Loucy (cell line): ENCODE results near the gene BGN.

Experiments
- H2AFZ ChIP-seq: fragments of 200-600 bp; sonication (generic); 2 replicates; pipeline ENCODE4 v1.6.0; 2016; ENCODE audit warnings: antibody characterized with exemption, mild to moderate bottlenecking, low read length, moderate library complexity
- H3F3A ChIP-seq: fragments of 200-600 bp; 2 replicates; pipeline ENCODE4 v1.6.0; 2016; ENCODE audit warnings: antibody characterized with exemption, low read depth, mild to moderate bottlenecking
- H3K27me3 ChIP-seq: fragments of 200-600 bp; sonication (generic); 2 replicates; pipeline ENCODE4 v1.6.1; 2014; ENCODE audit warnings: low read length, mild to moderate bottlenecking; ENCODE audit not compliant: insufficient read depth, poor library complexity, severe bottlenecking
- H3K36me3 ChIP-seq: fragments of 200-600 bp; sonication (generic); 2 replicates; pipeline ENCODE4 v1.6.1; 2016; ENCODE audit warnings: low read length; ENCODE audit not compliant: insufficient read depth
- H3K4me1 ChIP-seq: fragments of 200-600 bp; sonication (generic); 2 replicates; pipeline ENCODE4 v1.5.1; 2014; ENCODE audit warnings: low read length, mild to moderate bottlenecking; ENCODE audit not compliant: insufficient read depth, poor library complexity, severe bottlenecking
- H3K4me2 ChIP-seq: fragments of 200-600 bp; sonication (generic); 2 replicates; pipeline ENCODE4 v1.6.0; 2014; ENCODE audit warnings: antibody characterized with exemption, low read length, low read depth, mild to moderate bottlenecking; ENCODE audit not compliant: poor library complexity, severe bottlenecking
- H3K4me3 ChIP-seq: fragments of 200-600 bp; sonication (generic); 2 replicates; pipeline ENCODE4 v1.5.1; 2014; ENCODE audit warnings: low read length, mild to moderate bottlenecking, mixed read lengths; ENCODE audit not compliant: poor library complexity, severe bottlenecking
- H3K79me2 ChIP-seq: fragments of 200-600 bp; sonication (generic); 2 replicates; pipeline ENCODE4 v1.6.1; 2014; ENCODE audit warnings: low read length; ENCODE audit not compliant: insufficient read depth
- H3K9ac ChIP-seq: fragments of 200-600 bp; sonication (generic); 2 replicates; pipeline ENCODE4 v1.6.0; 2014; ENCODE audit warnings: mild to moderate bottlenecking, low read depth, low read length, moderate library complexity; ENCODE audit not compliant: poor library complexity, severe bottlenecking
- H3K9me2 ChIP-seq: fragments of 200-600 bp; sonication (generic); replicated peaks from 2 replicates; pipeline ENCODE4 v1.6.1; 2016; ENCODE audit warnings: low read depth, low read length, mixed read lengths
- H3K9me3 ChIP-seq: fragments of 200-600 bp; sonication (generic); 2 replicates; pipeline ENCODE4 v1.6.1; 2014; ENCODE audit warnings: mild to moderate bottlenecking, antibody characterized with exemption, low read length, low read depth; ENCODE audit not compliant: insufficient read depth
- H4K20me1 ChIP-seq: fragments of 200-600 bp; sonication (generic); 2 replicates; pipeline ENCODE4 v1.6.0; 2014; ENCODE audit warnings: antibody characterized with exemption, low read length, mild to moderate bottlenecking; ENCODE audit not compliant: insufficient read depth, poor library complexity, severe bottlenecking
- EZH2phosphoT487 ChIP-seq: fragments of 200-600 bp; IDR thresholded peaks from 2 replicates; pipeline ENCODE4 v1.6.1; 2018; ENCODE audit warnings: antibody characterized with exemption, mild to moderate bottlenecking, moderate library complexity, borderline replicate concordance
- TF ChIP-seq, protein P1 (sequence below): fragments of 200-600 bp; sonication (generic); conservative IDR thresholded peaks from 2 replicates; pipeline ENCODE4 v1.5.1; 2014; ENCODE audit warnings: mild to moderate bottlenecking, antibody characterized with exemption, low read length

BGN gene

DNA sequence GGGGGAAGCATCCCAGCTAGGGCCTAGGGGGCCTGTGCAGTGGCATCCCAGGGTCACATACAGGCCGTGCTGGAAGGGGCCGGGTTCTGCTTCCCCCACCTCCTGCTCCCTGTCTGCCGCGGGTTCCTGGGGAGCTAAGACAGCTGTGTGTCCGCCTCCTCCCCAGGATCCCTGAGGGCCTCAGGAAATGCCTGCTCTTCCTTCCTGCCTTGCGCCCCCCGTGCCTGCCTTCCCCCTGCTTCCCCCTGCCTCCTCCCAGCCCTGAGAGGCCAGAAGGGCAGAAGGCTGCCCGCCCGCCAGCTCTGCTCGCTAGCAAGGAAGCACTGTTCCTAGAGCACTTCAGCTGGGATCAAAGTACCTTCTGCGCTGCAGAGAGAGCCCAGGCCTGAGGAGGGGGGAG, 2.9 kb upstream of the BGN start:
- Histone ChIP-seq H3F3A (no peaks in the 10 kb centered on the region), H3K36me3 (no peaks in the 10 kb centered on the region), H3K9me3 (no peaks in the 10 kb centered on the region), H3K79me2 (no peaks in the 10 kb centered on the region), H4K20me1 (no peaks in the 10 kb centered on the region), H3K4me3 (no peak overlapping the region), H3K4me1 (no peaks in the 10 kb centered on the region), H3K27me3 (no peaks in the 10 kb centered on the region), H2AFZ (no peak overlapping the region), H3K9me2 (no peaks in the 10 kb centered on the region), H3K4me2 (no peak overlapping the region), H3K9ac (no peak overlapping the region)
- no peak for TF ChIP-seq EZH2phosphoT487
- TF ChIP-seq, protein P1, sequence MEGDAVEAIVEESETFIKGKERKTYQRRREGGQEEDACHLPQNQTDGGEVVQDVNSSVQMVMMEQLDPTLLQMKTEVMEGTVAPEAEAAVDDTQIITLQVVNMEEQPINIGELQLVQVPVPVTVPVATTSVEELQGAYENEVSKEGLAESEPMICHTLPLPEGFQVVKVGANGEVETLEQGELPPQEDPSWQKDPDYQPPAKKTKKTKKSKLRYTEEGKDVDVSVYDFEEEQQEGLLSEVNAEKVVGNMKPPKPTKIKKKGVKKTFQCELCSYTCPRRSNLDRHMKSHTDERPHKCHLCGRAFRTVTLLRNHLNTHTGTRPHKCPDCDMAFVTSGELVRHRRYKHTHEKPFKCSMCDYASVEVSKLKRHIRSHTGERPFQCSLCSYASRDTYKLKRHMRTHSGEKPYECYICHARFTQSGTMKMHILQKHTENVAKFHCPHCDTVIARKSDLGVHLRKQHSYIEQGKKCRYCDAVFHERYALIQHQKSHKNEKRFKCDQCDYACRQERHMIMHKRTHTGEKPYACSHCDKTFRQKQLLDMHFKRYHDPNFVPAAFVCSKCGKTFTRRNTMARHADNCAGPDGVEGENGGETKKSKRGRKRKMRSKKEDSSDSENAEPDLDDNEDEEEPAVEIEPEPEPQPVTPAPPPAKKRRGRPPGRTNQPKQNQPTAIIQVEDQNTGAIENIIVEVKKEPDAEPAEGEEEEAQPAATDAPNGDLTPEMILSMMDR, result no peak

DNA sequence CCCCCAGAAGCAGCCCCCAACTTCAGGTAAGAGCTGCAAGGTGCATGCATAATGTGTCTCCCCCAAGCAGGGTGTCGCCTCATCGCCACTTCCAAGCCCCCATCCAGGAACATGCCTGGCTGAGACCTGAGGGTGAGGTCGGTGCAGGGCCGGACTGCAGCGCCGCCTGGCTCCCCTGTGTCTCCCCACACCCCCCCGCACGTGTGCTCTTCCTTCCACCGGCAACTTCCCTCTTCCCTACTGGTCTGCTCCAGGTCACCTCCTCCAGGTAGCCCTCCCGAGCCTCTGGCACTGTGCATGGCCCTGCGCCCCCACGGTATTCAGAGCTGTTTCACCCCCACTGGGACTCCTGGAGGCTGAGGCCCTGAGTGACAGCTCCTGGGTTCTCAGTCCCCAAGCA, 2.2 kb upstream of the BGN start:
- Histone ChIP-seq H4K20me1 (no peaks in the 10 kb centered on the region), H3K4me2 (no peak overlapping the region), H3K9me2 (no peaks in the 10 kb centered on the region), H3K4me3 (no peak overlapping the region), H2AFZ (no peak overlapping the region), H3K9ac (no peak overlapping the region), H3K36me3 (no peaks in the 10 kb centered on the region), H3K4me1 (no peaks in the 10 kb centered on the region), H3K79me2 (no peaks in the 10 kb centered on the region), H3K9me3 (no peaks in the 10 kb centered on the region), H3F3A (no peaks in the 10 kb centered on the region), H3K27me3 (no peaks in the 10 kb centered on the region)
- TF ChIP-seq, protein P1, result no peak
- TF ChIP-seq EZH2phosphoT487, result no peak

DNA sequence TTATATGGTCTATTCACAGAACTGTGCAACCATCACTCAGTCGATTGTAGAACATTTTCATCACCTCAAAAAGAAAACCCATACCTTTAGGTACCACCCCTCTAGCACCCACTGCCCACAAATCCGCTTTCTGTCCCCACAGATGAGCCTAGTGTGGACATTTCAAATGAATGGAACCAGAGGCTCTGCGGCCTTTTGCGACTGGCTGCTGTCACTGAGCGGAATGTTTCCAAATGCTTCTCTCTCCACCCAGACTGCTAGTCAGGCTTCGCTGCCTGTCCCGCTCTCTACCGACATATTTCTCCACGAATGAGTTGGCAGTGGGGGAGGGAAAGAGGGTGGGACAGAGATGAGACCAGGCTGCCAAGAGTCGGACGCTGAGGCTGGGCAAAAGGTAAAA, 1.7 kb upstream of the BGN start:
- no peak overlapping the region for H2AFZ ChIP-seq
- no peak overlapping the region for H3K9ac ChIP-seq
- H3K9me3 ChIP-seq, result no peaks in the 10 kb centered on the region
- H3K36me3 ChIP-seq, result no peaks in the 10 kb centered on the region
- H3K27me3 ChIP-seq, result no peaks in the 10 kb centered on the region
- no peaks in the 10 kb centered on the region for H3K4me1 ChIP-seq
- TF ChIP-seq EZH2phosphoT487, result no peak
- TF ChIP-seq, protein P1, result no peak
- H4K20me1 ChIP-seq, result no peaks in the 10 kb centered on the region
- no peaks in the 10 kb centered on the region for H3F3A ChIP-seq
- H3K4me3 ChIP-seq, result no peak overlapping the region
- no peaks in the 10 kb centered on the region for H3K9me2 ChIP-seq
- H3K79me2 ChIP-seq, result no peaks in the 10 kb centered on the region
- no peak overlapping the region for H3K4me2 ChIP-seq
